Omental fat pad (tissue), 4 donors: Measurements from ENCODE around the gene PYGO2. TPM values are rescaled to one million over a fixed set of nuclear protein-coding genes. Genes with fewer than 3 reads are reported as not detected.

ENCODE experiments used
- ATAC-seq: fragments of 150-250 bp; one replicate; pipeline ENCODE4 v1.9.1; 2016; ENCODE audit warnings: mild to moderate bottlenecking, moderate library complexity; ENCODE audit not compliant: low FRiP score
- DNase-seq: peaks from one replicate; pipeline ENCODE4 v3.0.0-alpha.2; 2019; ENCODE audit warnings: low spot score
- CTCF ChIP-seq, 3 donors: fragments of 450-650 bp; IDR thresholded peaks; one replicate each; pipeline ENCODE4 v1.5.1; 2016 to 2017; ENCODE audit warnings: antibody characterized with exemption in 3 of 3, mild to moderate bottlenecking in 3 of 3, moderate library complexity in 2 of 3
- total RNA-seq, 4 donors: library from RNA; depleted of rRNA; stranded (reverse); fragments of >200 nt; gene quantifications; one replicate each; pipeline ENCODE4 v1.1.0, GENCODE V29; 2016

Gene PYGO2
- total RNA-seq, 4 donors from 2014 or later, result 10.2 to 21.2 (median 15.9) TPM

- no peak for DNase-seq
- ATAC-seq, result no peak
- no peak for TF ChIP-seq CTCF (IDR thresholded peaks at IDR 0.05)
These were observed 22.8 kb downstream of the PYGO2 start for GRCh38 chr1:154938604-154939399.

GRCh38 chr1:154937988-154938386, 23.6 kb downstream of the PYGO2 start:
- no peak for TF ChIP-seq CTCF (IDR thresholded peaks at IDR 0.05)
- no peak for ATAC-seq
- DNase-seq, result no peak

GRCh38 chr1:154937085-154937987, 24.2 kb downstream of the PYGO2 start:
- peak; percentile 91 for ATAC-seq
- TF ChIP-seq CTCF (IDR thresholded peaks at IDR 0.05), result no peak
- DNase-seq, result peak; percentile 79

GRCh38 chr1:154936555-154937084, 25.0 kb downstream of the PYGO2 start, which contains the start of gene PMVK:
TSS of gene PMVK (minus strand) at chr1:154936719. CDS start at chr1:154936685, 34 bp downstream.
- ATAC-seq (peak; percentile 95), DNase-seq (peak; percentile 83)
- no peak for TF ChIP-seq CTCF (IDR thresholded peaks at IDR 0.05)

GRCh38 chr1:154935749-154936554, 25.6 kb downstream of the PYGO2 start:
- no peak for ATAC-seq
- no peak for DNase-seq
- TF ChIP-seq CTCF (IDR thresholded peaks at IDR 0.05), result no peak

- TF ChIP-seq CTCF (IDR thresholded peaks at IDR 0.05), result no peak
- ATAC-seq, result no peak
- DNase-seq, result no peak
These were observed 27.1 kb downstream of the PYGO2 start for GRCh38 chr1:154934358-154934948.
